NCI-H2081 treated with DMSO at 0.1 percent for 48 hours (cell line): ENCODE data around the gene SHMT2.
"Not testable (repeated sequence)": the region's sequence is repeated elsewhere in the genome, so short reads cannot be mapped to it uniquely, and the experiment has no call there.

Source experiments
- DNase-seq: peaks from one replicate; lab custom pipeline; 2025; lab: John Stamatoyannopoulos, UW

SHMT2 gene

GRCh38 chr12:57266681-57267080 is 37.2 kb downstream of the SHMT2 start:
- no peak for DNase-seq

DNA sequence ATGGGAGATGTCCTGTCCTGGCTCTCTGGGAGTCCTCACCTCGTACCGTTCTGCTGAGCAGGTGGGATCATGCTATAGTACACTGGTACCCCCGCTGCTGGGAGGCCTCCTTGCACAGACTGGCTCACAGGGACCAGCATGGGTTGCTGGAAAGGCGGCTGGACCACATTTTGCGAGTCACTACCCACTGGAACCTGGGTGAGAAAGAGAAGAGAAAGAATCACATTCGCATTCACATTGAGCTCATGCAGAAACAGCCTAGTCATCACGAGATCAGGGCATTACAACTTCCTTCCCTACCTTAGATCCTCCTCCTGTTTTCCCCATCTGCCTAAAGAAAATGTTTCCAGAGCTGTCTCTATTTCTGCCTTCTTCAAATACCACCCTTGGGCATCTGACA is 38.8 kb downstream of the SHMT2 start:
- no peak for DNase-seq

DNA sequence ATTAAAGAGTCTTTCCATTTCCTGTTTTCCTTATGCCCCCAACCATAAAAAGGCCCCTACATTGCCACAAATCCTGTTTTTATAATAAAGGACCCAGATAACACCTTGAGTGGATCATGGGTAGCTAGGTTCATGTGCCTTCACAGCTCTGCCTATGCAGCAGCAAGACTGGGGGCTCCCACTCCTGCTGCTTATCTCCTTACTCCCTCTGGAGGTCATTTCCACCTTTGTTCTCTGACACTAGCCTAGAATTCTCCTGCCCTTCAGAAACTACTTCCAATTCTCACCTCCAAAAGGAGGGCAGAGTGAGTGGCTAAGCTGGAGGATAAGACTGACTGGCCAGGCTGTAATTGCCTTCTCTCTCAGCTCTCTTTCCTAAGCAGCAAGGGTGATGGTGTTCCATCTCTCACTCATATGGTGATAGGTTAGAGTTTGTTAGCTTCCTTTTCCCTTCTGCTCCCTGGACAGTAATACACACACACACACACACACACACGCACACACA is 41.5 kb downstream of the SHMT2 start:
- no peak for DNase-seq

DNA sequence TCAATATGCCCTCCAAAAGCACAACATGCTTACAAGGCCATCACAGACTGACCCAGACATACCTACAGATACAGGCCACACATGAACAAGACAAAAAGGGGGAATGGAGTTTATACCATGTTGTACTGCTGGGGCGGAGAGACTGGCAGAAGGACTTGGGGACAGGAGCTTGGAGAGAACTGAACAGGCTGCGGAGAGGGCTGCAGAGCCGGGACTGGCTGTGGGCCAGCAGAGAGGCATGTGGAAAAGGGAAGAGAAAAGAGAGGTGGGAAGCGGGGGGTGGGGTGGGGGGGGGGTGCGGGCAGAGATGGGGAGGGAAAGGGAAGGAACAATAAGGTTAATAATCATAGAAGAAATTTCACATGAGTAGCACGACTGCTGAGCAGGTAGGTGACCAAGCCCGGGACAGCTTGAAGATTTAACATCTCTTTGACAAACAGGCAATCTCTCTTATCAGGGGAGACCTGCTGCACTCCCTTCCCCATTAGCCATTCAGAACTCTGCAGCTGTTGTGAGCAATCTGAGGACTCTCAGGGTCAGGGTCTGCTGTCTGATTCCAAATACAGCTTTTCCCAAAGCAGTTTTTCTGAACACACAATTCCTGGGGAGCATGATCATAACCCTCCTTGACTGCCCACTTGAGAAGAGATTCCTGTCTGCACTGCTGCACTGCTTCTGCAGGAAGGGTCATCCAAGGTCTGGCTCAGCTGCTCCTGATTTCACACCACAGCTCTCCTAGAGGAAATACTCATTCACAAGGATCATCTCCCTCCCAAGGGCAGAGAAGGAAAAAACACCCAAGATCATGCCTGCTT is 43.0 kb downstream of the SHMT2 start:
- no peak for DNase-seq

- DNase-seq: no peak
Observed at GRCh38 chr12:57273516-57273915, 44.0 kb downstream of the SHMT2 start.

DNA sequence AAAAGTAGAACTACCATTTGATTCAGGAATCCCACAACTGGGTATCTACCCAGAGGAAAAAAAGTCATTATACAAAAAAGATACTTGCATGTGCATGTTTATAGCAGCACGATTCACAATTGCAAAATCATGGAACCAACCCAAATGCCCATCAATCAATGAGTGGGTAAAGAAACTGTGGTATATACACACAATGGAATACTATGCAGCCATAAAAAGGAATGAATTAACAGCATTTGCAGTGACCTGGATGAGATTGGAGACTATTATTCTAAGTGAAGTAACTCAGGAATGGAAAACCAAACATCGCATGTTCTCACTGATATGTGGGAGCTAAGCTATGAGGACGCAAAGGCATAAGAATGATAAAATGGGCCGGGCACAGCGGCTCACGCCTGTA is 46.7 kb downstream of the SHMT2 start:
- DNase-seq: not testable (repeated sequence)

DNA sequence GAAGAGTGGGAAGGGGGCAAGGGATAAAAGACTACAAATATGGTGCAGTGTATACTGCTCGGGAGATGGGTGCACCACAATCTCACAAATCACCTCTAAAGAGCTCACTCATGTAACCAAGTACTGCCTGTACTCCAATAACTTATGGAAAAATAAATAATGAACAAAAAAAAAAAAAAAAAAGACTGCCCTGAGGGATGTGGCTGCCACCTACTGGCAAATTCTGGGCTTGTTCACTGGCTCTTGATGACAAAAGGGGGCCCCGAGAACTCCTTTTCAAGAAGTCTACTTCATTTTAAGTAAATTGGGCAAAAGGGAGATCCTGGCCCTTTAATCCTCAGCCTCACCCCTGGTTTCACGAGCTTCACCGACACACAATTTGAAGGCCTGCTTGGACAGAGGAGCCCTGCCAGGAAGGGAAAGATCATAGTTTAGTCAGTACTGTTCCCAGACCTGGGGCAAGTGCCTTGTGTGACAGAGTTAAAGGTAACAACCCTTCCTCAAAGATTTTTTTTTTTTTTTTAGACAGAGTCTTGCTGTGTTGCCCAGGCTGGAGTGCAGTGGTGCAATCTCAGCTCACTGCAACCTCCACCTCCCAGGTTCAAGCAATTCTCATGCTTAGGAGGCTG is 47.5 kb downstream of the SHMT2 start:
- DNase-seq: no peak

- DNase-seq: no peak
Observed at GRCh38 chr12:57278465-57279381, 49.2 kb downstream of the SHMT2 start.

GRCh38 chr12:57280211-57281062 is 50.9 kb downstream of the SHMT2 start:
- no peak for DNase-seq

DNA sequence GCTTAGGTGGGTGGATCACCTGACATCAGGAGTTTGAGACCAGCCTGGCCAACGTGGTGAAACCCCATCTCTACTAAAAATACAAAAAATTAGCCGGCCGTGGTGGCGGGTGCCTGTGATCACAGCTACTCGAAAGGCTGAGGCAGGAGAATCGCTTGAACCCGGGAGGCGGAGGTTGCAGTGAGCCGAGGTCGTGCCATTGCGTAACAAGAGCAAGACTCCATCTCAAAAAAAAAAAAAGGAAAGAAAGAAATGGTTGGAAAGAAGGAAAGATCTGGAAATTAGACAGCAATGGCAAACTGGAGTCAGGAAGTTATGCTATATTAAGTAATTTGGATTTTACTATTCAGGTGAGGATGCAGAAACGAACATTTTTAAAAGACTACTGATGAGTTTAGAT is 52.6 kb downstream of the SHMT2 start:
- DNase-seq: not testable (repeated sequence)
